Mesothelial cell of epicardium (in vitro differentiated cells): ENCODE data around the gene STAT3. TPM values are rescaled to one million over a fixed set of nuclear protein-coding genes. Genes with fewer than 3 reads are reported as not detected.
A peak's percentile ranks its signal among the peaks of the same experiment; 100 is the strongest.

Experiments
- DNase-seq, 2 experiments: peaks; one replicate each; pipeline ENCODE4 v3.0.0; 2021; ENCODE audit warnings: low spot score in 2 of 2; ENCODE audit not compliant: unreplicated experiment in 2 of 2
- H3K27ac Mint-ChIP-seq: 2 replicates; pipeline ENCODE4 v1.8.0; 2021; ENCODE audit warnings: mixed read lengths
- H3K27me3 Mint-ChIP-seq: 2 replicates; pipeline ENCODE4 v1.8.0; 2021; ENCODE audit warnings: low read depth, mixed read lengths
- H3K36me3 Mint-ChIP-seq: 2 replicates; pipeline ENCODE4 v1.8.0; 2021; ENCODE audit warnings: mixed read lengths
- H3K4me1 Mint-ChIP-seq: 2 replicates; pipeline ENCODE4 v1.8.0; 2021; ENCODE audit warnings: mixed read lengths
- H3K4me3 Mint-ChIP-seq: 2 replicates; pipeline ENCODE4 v1.8.0; 2021; ENCODE audit warnings: mild to moderate bottlenecking, moderate library complexity, mixed read lengths
- H3K9me3 Mint-ChIP-seq: 2 replicates; pipeline ENCODE4 v1.8.0; 2021; ENCODE audit warnings: mixed read lengths
- CTCF ChIP-seq: fragments of 200-600 bp; sonication (generic); IDR thresholded peaks from one replicate; pipeline ENCODE4 v1.5.0; 2021; ENCODE audit warnings: antibody characterized with exemption; ENCODE audit not compliant: unreplicated experiment
- total RNA-seq: library from RNA; stranded (reverse); gene quantifications from 3 replicates; pipeline ENCODE4 v1.2.1, GENCODE V29; 2021

Gene STAT3
- total RNA-seq, 1 donor from 2014 or later: 118 TPM

GRCh38 chr17:42340691-42341127 lies 47.5 kb downstream of the STAT3 start:
- Mint-ChIP-seq H3K9me3 (no peaks in the 10 kb centered on the region), H3K27ac (no peak overlapping the region), H3K4me3 (no peak overlapping the region), H3K27me3 (no peaks in the 10 kb centered on the region), H3K36me3 (peaks cover 37% of the 10 kb centered on the region), H3K4me1 (no peaks in the 10 kb centered on the region)
- no peak for TF ChIP-seq CTCF
- no peak for DNase-seq

GRCh38 chr17:42339221-42339620 lies 49.0 kb downstream of the STAT3 start:
- no peaks in the 10 kb centered on the region for H3K4me1 Mint-ChIP-seq
- TF ChIP-seq CTCF: no peak
- peaks cover 37% of the 10 kb centered on the region for H3K36me3 Mint-ChIP-seq
- H3K27ac Mint-ChIP-seq: no peak overlapping the region
- no peak for DNase-seq
- no peak overlapping the region for H3K4me3 Mint-ChIP-seq
- H3K27me3 Mint-ChIP-seq: no peaks in the 10 kb centered on the region
- H3K9me3 Mint-ChIP-seq: no peaks in the 10 kb centered on the region

- no peak overlapping the region for H3K27ac Mint-ChIP-seq
- no peaks in the 10 kb centered on the region for H3K4me1 Mint-ChIP-seq
- no peak for DNase-seq
- H3K36me3 Mint-ChIP-seq: peaks cover 37% of the 10 kb centered on the region
- H3K4me3 Mint-ChIP-seq: no peak overlapping the region
- TF ChIP-seq CTCF: no peak
- no peaks in the 10 kb centered on the region for H3K27me3 Mint-ChIP-seq
- H3K9me3 Mint-ChIP-seq: no peaks in the 10 kb centered on the region
These were observed 49.7 kb downstream of the STAT3 start for GRCh38 chr17:42338427-42338985.

- Mint-ChIP-seq H3K27ac (no peak overlapping the region), H3K4me3 (no peak overlapping the region), H3K27me3 (no peaks in the 10 kb centered on the region), H3K36me3 (peaks cover 39% of the 10 kb centered on the region), H3K4me1 (no peaks in the 10 kb centered on the region), H3K9me3 (no peaks in the 10 kb centered on the region)
- TF ChIP-seq CTCF: no peak
- no peak for DNase-seq
These were observed 50.8 kb downstream of the STAT3 start for GRCh38 chr17:42337442-42337841.

DNA sequence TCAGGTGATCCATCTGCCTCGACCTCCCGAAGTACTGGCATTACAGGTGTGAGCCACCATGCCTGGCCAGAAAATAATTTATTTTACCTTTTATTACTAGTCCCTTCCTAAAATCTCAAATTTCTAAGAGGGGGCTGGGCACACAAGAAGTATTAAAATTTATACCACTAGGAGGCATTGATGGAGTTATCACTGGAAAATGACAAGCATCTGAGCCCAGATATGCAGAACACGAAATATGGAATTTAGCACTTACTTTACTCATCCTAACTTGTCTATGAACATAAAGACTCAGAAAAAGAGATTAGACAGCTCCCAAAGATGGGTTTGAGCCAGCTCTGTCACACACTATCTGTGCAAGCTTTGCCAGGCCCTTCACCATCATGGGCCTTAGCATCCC lies 53.6 kb downstream of the STAT3 start:
- H3K36me3 Mint-ChIP-seq: peaks cover 36% of the 10 kb centered on the region
- H3K9me3 Mint-ChIP-seq: no peaks in the 10 kb centered on the region
- no peak for DNase-seq
- H3K4me3 Mint-ChIP-seq: no peak overlapping the region
- no peaks in the 10 kb centered on the region for H3K27me3 Mint-ChIP-seq
- no peaks in the 10 kb centered on the region for H3K4me1 Mint-ChIP-seq
- no peak overlapping the region for H3K27ac Mint-ChIP-seq
- TF ChIP-seq CTCF: peak; percentile 16

DNA sequence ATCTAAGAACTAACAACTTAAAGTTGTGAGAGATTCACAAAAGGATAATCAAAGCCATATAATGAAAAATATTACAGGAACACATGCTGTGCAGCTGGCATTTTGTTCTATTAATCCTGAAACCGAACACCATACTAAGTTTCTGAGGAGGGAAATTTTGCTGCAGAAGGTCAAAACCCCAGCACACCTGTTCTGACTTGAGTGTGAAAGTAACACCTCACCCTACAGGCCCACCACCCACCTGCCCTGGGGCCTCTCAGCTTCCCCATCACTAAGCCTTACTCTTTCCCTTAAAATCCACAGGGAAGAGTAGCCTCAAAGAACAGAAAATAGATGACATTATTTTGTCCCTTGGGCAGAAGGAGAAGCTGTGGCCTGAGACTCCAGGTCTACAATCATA lies 55.2 kb downstream of the STAT3 start:
- Mint-ChIP-seq H3K27ac (no peak overlapping the region), H3K36me3 (peaks cover 37% of the 10 kb centered on the region), H3K9me3 (no peaks in the 10 kb centered on the region), H3K4me3 (no peak overlapping the region), H3K4me1 (peaks cover 10% of the 10 kb centered on the region), H3K27me3 (no peaks in the 10 kb centered on the region)
- no peak for DNase-seq
- TF ChIP-seq CTCF: no peak
